GM18873 (cell line): Measurements from ENCODE around the gene USP34.
"Not testable (repeated sequence)": the region's sequence is repeated elsewhere in the genome, so short reads cannot be mapped to it uniquely, and the experiment has no call there.

Experiments
- ATAC-seq: cut with Tn5 transposase; IDR thresholded peaks from one replicate; pipeline ENCODE4 v1.9.1; 2021; ENCODE audit warnings: mild to moderate bottlenecking, moderate library complexity, moderate number of reproducible peaks; ENCODE audit not compliant: unreplicated experiment, low FRiP score

Gene USP34

GRCh38 chr2:61165946-61166345, 304.9 kb downstream of the USP34 start:
- ATAC-seq = no peak

GRCh38 chr2:61165082-61165481, 305.8 kb downstream of the USP34 start:
- not testable (repeated sequence) for ATAC-seq

- no peak for ATAC-seq
These were observed 308.2 kb downstream of the USP34 start for GRCh38 chr2:61162721-61163120.

GRCh38 chr2:61161888-61162287, 309.0 kb downstream of the USP34 start, which contains the start of gene C2orf74:
C2orf74 (plus strand) TSS chr2:61162188; CDS start chr2:61162515, 327 bp downstream.
- no peak for ATAC-seq

GRCh38 chr2:61158356-61158955, 312.4 kb downstream of the USP34 start:
- ATAC-seq = no peak

GRCh38 chr2:61157371-61158003, 313.4 kb downstream of the USP34 start:
- no peak for ATAC-seq

- no peak for ATAC-seq
These were observed 319.5 kb downstream of the USP34 start for GRCh38 chr2:61151436-61151835.

- no peak for ATAC-seq
These were observed 321.8 kb downstream of the USP34 start for GRCh38 chr2:61149074-61149473.

GRCh38 chr2:61148091-61148490, 322.8 kb downstream of the USP34 start:
- ATAC-seq = not testable (repeated sequence)

GRCh38 chr2:61145990-61146389, 324.9 kb downstream of the USP34 start:
- ATAC-seq = no peak

GRCh38 chr2:61144697-61145268, 326.1 kb downstream of the USP34 start:
- peak; percentile 89 for ATAC-seq

- no peak for ATAC-seq
These were observed 329.7 kb downstream of the USP34 start for GRCh38 chr2:61141151-61141550.

GRCh38 chr2:61138859-61139258, 332.0 kb downstream of the USP34 start:
- ATAC-seq = no peak
